PC-9 (cell line): ENCODE data around the gene UGDH. TPM values are rescaled to one million over a fixed set of nuclear protein-coding genes. Genes with fewer than 3 reads are reported as not detected.

Experiments used
- BruUV-seq: library from RNA; stranded (reverse); fragments of 400-500 nt; replicated peaks from 2 replicates; lab custom pipeline; 2021; lab: Mats Ljungman, UMichigan
- CTCF ChIA-PET: fragments of 300-600 bp; sonication (Branson Sonifier 250); formaldehyde crosslinking; loops from one replicate; lab custom pipeline; 2022; ENCODE audit warnings: antibody characterized with exemption; lab: Charles Lee
- POLR2A ChIA-PET: fragments of 300-600 bp; sonication (Branson Sonifier 250); formaldehyde crosslinking; loops from one replicate; lab custom pipeline; 2022; ENCODE audit warnings: antibody characterized with exemption; ENCODE audit not compliant: unreplicated experiment; lab: Charles Lee
- DNase-seq, 2 experiments: peaks; one replicate each; pipeline versions ENCODE4 v3.0.0 to v3.0.0-alpha.2; 2015 to 2022; ENCODE audit warnings: mixed read lengths in 1 of 2
- H2AFZ ChIP-seq: fragments of 200-600 bp; sonication (generic); 2 replicates; pipeline ENCODE4 v1.8.1; 2017; ENCODE audit warnings: antibody characterized with exemption
- H3F3A ChIP-seq: fragments of 200-600 bp; sonication (generic); 2 replicates; pipeline ENCODE4 v1.8.1; 2017; ENCODE audit warnings: antibody characterized with exemption, mild to moderate bottlenecking, low read depth; ENCODE audit not compliant: insufficient read depth
- H3K27ac ChIP-seq: fragments of 200-600 bp; sonication (generic); 2 replicates; pipeline ENCODE4 v1.6.1; 2016; ENCODE audit warnings: mixed run types
- H3K27me3 ChIP-seq: fragments of 200-600 bp; sonication (generic); 2 replicates; pipeline ENCODE4 v1.6.1; 2016; ENCODE audit warnings: low read depth, mixed run types; ENCODE audit not compliant: insufficient read depth
- H3K36me3 ChIP-seq: fragments of 200-600 bp; sonication (generic); 2 replicates; pipeline ENCODE4 v1.6.1; 2016; ENCODE audit warnings: low read depth, mixed run types
- H3K4me1 ChIP-seq: fragments of 200-600 bp; sonication (generic); replicated peaks from 2 replicates; pipeline ENCODE4 v1.6.1; 2016; ENCODE audit warnings: mixed run types; ENCODE audit not compliant: insufficient read depth
- H3K4me2 ChIP-seq: fragments of 200-600 bp; sonication (generic); 2 replicates; pipeline ENCODE4 v1.6.1; 2017; ENCODE audit warnings: mixed run types
- H3K4me3 ChIP-seq: fragments of 200-600 bp; sonication (generic); 2 replicates; pipeline ENCODE4 v1.6.1; 2016; ENCODE audit warnings: mixed run types
- H3K79me2 ChIP-seq: fragments of 200-600 bp; sonication (generic); 2 replicates; pipeline ENCODE4 v1.6.1; 2017; ENCODE audit warnings: low read depth, mixed run types
- H3K9me2 ChIP-seq: fragments of 200-600 bp; sonication (generic); 2 replicates; pipeline ENCODE4 v1.8.1; 2017; ENCODE audit warnings: mild to moderate bottlenecking; ENCODE audit not compliant: insufficient read depth
- H3K9me3 ChIP-seq: fragments of 200-600 bp; sonication (generic); 2 replicates; pipeline ENCODE4 v1.8.1; 2016; ENCODE audit warnings: low read depth; ENCODE audit not compliant: insufficient read depth
- H4K20me1 ChIP-seq: fragments of 200-600 bp; sonication (generic); 2 replicates; pipeline ENCODE4 v1.8.1; 2017; ENCODE audit not compliant: insufficient read depth
- EZH2 ChIP-seq: fragments of 200-600 bp; sonication (generic); IDR thresholded peaks from 2 replicates; pipeline ENCODE4 v1.8.0; 2017; ENCODE audit warnings: antibody characterized with exemption, low read depth
- intact Hi-C: fragments of 100-400 bp; cut with micrococcal nuclease; formaldehyde crosslinking; loops from one replicate; pipeline ENCODE4 v1.10.0; 2022; ENCODE audit not compliant: unreplicated experiment
- total RNA-seq: library from RNA; stranded (reverse); gene quantifications from 2 replicates; pipeline ENCODE4 v1.2.3, GENCODE V29; 2021
- TF ChIP-seq, protein P1 (sequence below): fragments of 200-600 bp; sonication (generic); conservative IDR thresholded peaks from 2 replicates; pipeline ENCODE4 v1.6.1; 2017; ENCODE audit warnings: mixed run types, antibody characterized with exemption, mild to moderate bottlenecking, moderate library complexity

Gene UGDH
- total RNA-seq, 1 experiment from 2014 or later, result 98.5 TPM

GRCh38 chr4:39486221-39486804 lies 40.9 kb downstream of the UGDH start:
- no peak for DNase-seq
- Histone ChIP-seq H3F3A (no peaks in the 10 kb centered on the region), H3K9me2 (no peaks in the 10 kb centered on the region), H3K4me1 (no peaks in the 10 kb centered on the region), H3K4me3 (no peak overlapping the region), H3K4me2 (no peak overlapping the region), H2AFZ (no peak overlapping the region), H3K27me3 (no peaks in the 10 kb centered on the region), H4K20me1 (no peaks in the 10 kb centered on the region), H3K36me3 (no peaks in the 10 kb centered on the region), H3K9me3 (no peaks in the 10 kb centered on the region), H3K79me2 (no peaks in the 10 kb centered on the region), H3K27ac (no peak overlapping the region)
- no TSS peak for BruUV-seq
- ChIA-PET POLR2A (no interaction called here), CTCF (no interaction called here)
- TF ChIP-seq EZH2, result no peak
- TF ChIP-seq, protein P1, sequence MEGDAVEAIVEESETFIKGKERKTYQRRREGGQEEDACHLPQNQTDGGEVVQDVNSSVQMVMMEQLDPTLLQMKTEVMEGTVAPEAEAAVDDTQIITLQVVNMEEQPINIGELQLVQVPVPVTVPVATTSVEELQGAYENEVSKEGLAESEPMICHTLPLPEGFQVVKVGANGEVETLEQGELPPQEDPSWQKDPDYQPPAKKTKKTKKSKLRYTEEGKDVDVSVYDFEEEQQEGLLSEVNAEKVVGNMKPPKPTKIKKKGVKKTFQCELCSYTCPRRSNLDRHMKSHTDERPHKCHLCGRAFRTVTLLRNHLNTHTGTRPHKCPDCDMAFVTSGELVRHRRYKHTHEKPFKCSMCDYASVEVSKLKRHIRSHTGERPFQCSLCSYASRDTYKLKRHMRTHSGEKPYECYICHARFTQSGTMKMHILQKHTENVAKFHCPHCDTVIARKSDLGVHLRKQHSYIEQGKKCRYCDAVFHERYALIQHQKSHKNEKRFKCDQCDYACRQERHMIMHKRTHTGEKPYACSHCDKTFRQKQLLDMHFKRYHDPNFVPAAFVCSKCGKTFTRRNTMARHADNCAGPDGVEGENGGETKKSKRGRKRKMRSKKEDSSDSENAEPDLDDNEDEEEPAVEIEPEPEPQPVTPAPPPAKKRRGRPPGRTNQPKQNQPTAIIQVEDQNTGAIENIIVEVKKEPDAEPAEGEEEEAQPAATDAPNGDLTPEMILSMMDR, result no peak
- intact Hi-C loops, result no loop called here

GRCh38 chr4:39484582-39485272 lies 42.5 kb downstream of the UGDH start:
- Histone ChIP-seq H4K20me1 (no peaks in the 10 kb centered on the region), H3K36me3 (no peaks in the 10 kb centered on the region), H3K4me1 (no peaks in the 10 kb centered on the region), H3K9me2 (no peaks in the 10 kb centered on the region), H3K79me2 (no peaks in the 10 kb centered on the region), H3F3A (no peaks in the 10 kb centered on the region), H3K27ac (no peak overlapping the region), H3K27me3 (no peaks in the 10 kb centered on the region), H3K4me3 (no peak overlapping the region), H3K4me2 (no peak overlapping the region), H2AFZ (no peak overlapping the region), H3K9me3 (no peaks in the 10 kb centered on the region)
- no peak for DNase-seq
- CTCF ChIA-PET, result no interaction called here
- intact Hi-C loops, result no loop called here
- TF ChIP-seq, protein P1, result no peak
- no peak for TF ChIP-seq EZH2
- no TSS peak for BruUV-seq
- POLR2A ChIA-PET, result interaction anchor here (0.6 kb wide), 1 partner anchor 14 kb away, joined by 3 read pairs; no protein-coding TSS in a partner anchor

GRCh38 chr4:39480902-39481695 lies 46.1 kb downstream of the UGDH start:
- Histone ChIP-seq H3K9me3 (no peaks in the 10 kb centered on the region), H3K79me2 (no peaks in the 10 kb centered on the region), H3K9me2 (no peaks in the 10 kb centered on the region), H3K4me3 (no peak overlapping the region), H4K20me1 (no peaks in the 10 kb centered on the region), H3K4me2 (no peak overlapping the region), H2AFZ (no peak overlapping the region), H3F3A (no peaks in the 10 kb centered on the region), H3K27me3 (no peaks in the 10 kb centered on the region), H3K27ac (no peak overlapping the region), H3K36me3 (no peaks in the 10 kb centered on the region), H3K4me1 (no peaks in the 10 kb centered on the region)
- BruUV-seq, result no TSS peak
- POLR2A ChIA-PET, result no interaction called here
- intact Hi-C loops, result no loop called here
- DNase-seq, result no peak
- CTCF ChIA-PET, result no interaction called here
- no peak for TF ChIP-seq EZH2
- TF ChIP-seq, protein P1, result no peak
